Activated CD4-positive, alpha-beta T cell treated with anti-CD3 and anti-CD28 coated beads, Interleukin-2, amount 10 ng/mL, durations not matched to agents 24 days and 14 days (primary cell): ENCODE measurements around the gene PSMG1. TPM values are rescaled to one million over a fixed set of nuclear protein-coding genes. Genes with fewer than 3 reads are reported as not detected.

Experiments
- DNase-seq: peaks from one replicate; pipeline ENCODE4 v3.0.0; 2022
- H3K27ac Mint-ChIP-seq: one replicate; pipeline ENCODE4 v1.8.0; 2022; ENCODE audit warnings: mild to moderate bottlenecking, mixed read lengths
- H3K27me3 Mint-ChIP-seq: one replicate; pipeline ENCODE4 v1.8.0; 2022; ENCODE audit warnings: mixed read lengths
- H3K36me3 Mint-ChIP-seq: one replicate; pipeline ENCODE4 v1.8.0; 2022; ENCODE audit warnings: low read depth, mild to moderate bottlenecking, mixed read lengths
- H3K4me1 Mint-ChIP-seq: one replicate; pipeline ENCODE4 v1.8.0; 2021; ENCODE audit warnings: mixed read lengths
- H3K4me3 Mint-ChIP-seq: one replicate; pipeline ENCODE4 v1.8.0; 2022; ENCODE audit warnings: mild to moderate bottlenecking, moderate library complexity, mixed read lengths
- H3K9me3 Mint-ChIP-seq: one replicate; pipeline ENCODE4 v1.8.0; 2021; ENCODE audit warnings: mixed read lengths
- intact Hi-C: fragments of 100-400 bp; cut with micrococcal nuclease; formaldehyde crosslinking; loops from one replicate; pipeline ENCODE4 v1.15.1; 2023
- total RNA-seq: library from RNA; stranded (reverse); gene quantifications from 2 replicates; pipeline ENCODE4 v1.2.3, GENCODE V29; 2022

PSMG1 gene
- total RNA-seq, 1 donor from 2014 or later: 105 TPM

- H3K4me1 Mint-ChIP-seq: peaks cover 49% of the 10 kb centered on the region
- DNase-seq: no peak
Observed at GRCh38 chr21:39182484-39183271, 573 bp downstream of the PSMG1 start.

GRCh38 chr21:39182016-39182415 is 1.2 kb downstream of the PSMG1 start:
- peaks cover 48% of the 10 kb centered on the region for H3K4me1 Mint-ChIP-seq
- H3K36me3 Mint-ChIP-seq: peaks cover 29% of the 10 kb centered on the region
- no peaks in the 10 kb centered on the region for H3K9me3 Mint-ChIP-seq
- peak overlapping the region; percentile 98 for H3K27ac Mint-ChIP-seq
- DNase-seq: peak; percentile 65
- intact Hi-C loops: loop anchor here (2.0 to 10.0 kb wide), 6 partner anchors 131 to 1620 kb away; partner anchors contain the start of genes BRWD1, ETS2 and LCA5L
- peak overlapping the region; percentile 99 for H3K4me3 Mint-ChIP-seq
- no peaks in the 10 kb centered on the region for H3K27me3 Mint-ChIP-seq

More at GRCh38 chr21:39182484-39183271, 573 bp downstream of the PSMG1 start:
- Mint-ChIP-seq H3K9me3 (no peaks in the 10 kb centered on the region), H3K4me3 (peak overlapping the region; percentile 99), H3K27ac (peak overlapping the region; percentile 98), H3K27me3 (no peaks in the 10 kb centered on the region), H3K36me3 (peaks cover 27% of the 10 kb centered on the region)
- intact Hi-C loops: loop anchor here (1.0 to 10.0 kb wide), 7 partner anchors 130 to 1620 kb away; partner anchors contain the start of genes BRWD1, ETS2, HMGN1 and LCA5L

GRCh38 chr21:39181205-39181818 is 1.9 kb downstream of the PSMG1 start:
- Mint-ChIP-seq H3K36me3 (peaks cover 33% of the 10 kb centered on the region), H3K27me3 (no peaks in the 10 kb centered on the region), H3K4me3 (peak overlapping the region; percentile 99), H3K27ac (peak overlapping the region; percentile 56), H3K9me3 (no peaks in the 10 kb centered on the region), H3K4me1 (peaks cover 46% of the 10 kb centered on the region)
- no peak for DNase-seq
- intact Hi-C loops: loop anchor here (5.0 to 10.0 kb wide), 3 partner anchors 266 to 1619 kb away; partner anchors contain the start of gene LCA5L

- DNase-seq: no peak
- no peaks in the 10 kb centered on the region for H3K27me3 Mint-ChIP-seq
- peaks cover 39% of the 10 kb centered on the region for H3K36me3 Mint-ChIP-seq
- no peaks in the 10 kb centered on the region for H3K9me3 Mint-ChIP-seq
- H3K4me3 Mint-ChIP-seq: peak overlapping the region; percentile 30
- H3K4me1 Mint-ChIP-seq: peaks cover 47% of the 10 kb centered on the region
- no peak overlapping the region for H3K27ac Mint-ChIP-seq
- intact Hi-C loops: loop anchor here (5.0 to 10.0 kb wide), 3 partner anchors 267 to 1618 kb away; partner anchors contain the start of gene LCA5L
Observed at GRCh38 chr21:39180429-39181019, 2.7 kb downstream of the PSMG1 start.

- Mint-ChIP-seq H3K36me3 (peaks cover 48% of the 10 kb centered on the region), H3K27me3 (no peaks in the 10 kb centered on the region), H3K4me1 (peaks cover 35% of the 10 kb centered on the region), H3K9me3 (no peaks in the 10 kb centered on the region), H3K27ac (no peak overlapping the region), H3K4me3 (no peak overlapping the region)
- DNase-seq: no peak
- intact Hi-C loops: no loop called here
Observed at GRCh38 chr21:39178421-39178820, 4.8 kb downstream of the PSMG1 start.

GRCh38 chr21:39176271-39176709 is 7.0 kb downstream of the PSMG1 start:
- no peaks in the 10 kb centered on the region for H3K9me3 Mint-ChIP-seq
- intact Hi-C loops: no loop called here
- DNase-seq: no peak
- no peak overlapping the region for H3K27ac Mint-ChIP-seq
- peaks cover 56% of the 10 kb centered on the region for H3K36me3 Mint-ChIP-seq
- no peaks in the 10 kb centered on the region for H3K27me3 Mint-ChIP-seq
- H3K4me1 Mint-ChIP-seq: peaks cover 20% of the 10 kb centered on the region
- H3K4me3 Mint-ChIP-seq: no peak overlapping the region

GRCh38 chr21:39175665-39176064 is 7.6 kb downstream of the PSMG1 start:
- Mint-ChIP-seq H3K4me3 (no peak overlapping the region), H3K36me3 (peaks cover 59% of the 10 kb centered on the region), H3K9me3 (no peaks in the 10 kb centered on the region), H3K4me1 (peaks cover 18% of the 10 kb centered on the region), H3K27ac (no peak overlapping the region), H3K27me3 (no peaks in the 10 kb centered on the region)
- intact Hi-C loops: no loop called here
- DNase-seq: no peak

- Mint-ChIP-seq H3K4me3 (no peak overlapping the region), H3K4me1 (peaks cover 13% of the 10 kb centered on the region), H3K36me3 (peaks cover 57% of the 10 kb centered on the region), H3K27ac (no peak overlapping the region), H3K9me3 (no peaks in the 10 kb centered on the region), H3K27me3 (no peaks in the 10 kb centered on the region)
- no peak for DNase-seq
- intact Hi-C loops: no loop called here
Observed at GRCh38 chr21:39175154-39175553, 8.1 kb downstream of the PSMG1 start.

GRCh38 chr21:39173716-39174680 is 9.3 kb downstream of the PSMG1 start:
- Mint-ChIP-seq H3K4me3 (no peak overlapping the region), H3K27me3 (no peaks in the 10 kb centered on the region), H3K27ac (no peak overlapping the region), H3K9me3 (no peaks in the 10 kb centered on the region), H3K4me1 (peaks cover 7% of the 10 kb centered on the region), H3K36me3 (peaks cover 53% of the 10 kb centered on the region)
- no peak for DNase-seq
- intact Hi-C loops: no loop called here

GRCh38 chr21:39169906-39170305 is 13.3 kb downstream of the PSMG1 start:
- Mint-ChIP-seq H3K4me1 (no peaks in the 10 kb centered on the region), H3K36me3 (peaks cover 40% of the 10 kb centered on the region), H3K4me3 (no peak overlapping the region), H3K27ac (no peak overlapping the region), H3K27me3 (no peaks in the 10 kb centered on the region), H3K9me3 (peaks cover 3% of the 10 kb centered on the region)
- DNase-seq: no peak
- intact Hi-C loops: no loop called here

- DNase-seq: no peak
- H3K27ac Mint-ChIP-seq: no peak overlapping the region
- intact Hi-C loops: no loop called here
- H3K9me3 Mint-ChIP-seq: peaks cover 12% of the 10 kb centered on the region
- no peaks in the 10 kb centered on the region for H3K4me1 Mint-ChIP-seq
- H3K36me3 Mint-ChIP-seq: peaks cover 33% of the 10 kb centered on the region
- H3K27me3 Mint-ChIP-seq: no peaks in the 10 kb centered on the region
- no peak overlapping the region for H3K4me3 Mint-ChIP-seq
Observed at GRCh38 chr21:39168800-39169199, 14.5 kb downstream of the PSMG1 start.

GRCh38 chr21:39164523-39164922 is 18.7 kb downstream of the PSMG1 start:
- intact Hi-C loops: no loop called here
- Mint-ChIP-seq H3K9me3 (peaks cover 16% of the 10 kb centered on the region), H3K36me3 (peaks cover 11% of the 10 kb centered on the region), H3K4me1 (no peaks in the 10 kb centered on the region), H3K27me3 (no peaks in the 10 kb centered on the region), H3K27ac (no peak overlapping the region), H3K4me3 (no peak overlapping the region)
- DNase-seq: no peak

GRCh38 chr21:39161064-39161463 is 22.2 kb downstream of the PSMG1 start:
- no peak for DNase-seq
- intact Hi-C loops: loop anchor here (2.0 kb wide), 1 partner anchor 36 kb away; no protein-coding TSS in a partner anchor
- H3K27me3 Mint-ChIP-seq: no peaks in the 10 kb centered on the region
- H3K4me3 Mint-ChIP-seq: no peak overlapping the region
- H3K36me3 Mint-ChIP-seq: no peaks in the 10 kb centered on the region
- H3K9me3 Mint-ChIP-seq: peaks cover 16% of the 10 kb centered on the region
- H3K27ac Mint-ChIP-seq: no peak overlapping the region
- H3K4me1 Mint-ChIP-seq: no peaks in the 10 kb centered on the region
